ENCODE results near the gene LRRC56.

The LRRC56 gene

GRCh38 chr11:535519-536454 lies 1.5 kb upstream of the LRRC56 start, which contains the start of gene HRAS:
Gene HRAS (minus strand): TSS chr11:535576.
- Mint-ChIP-seq H3K27me3 (ENCODE audit: low read depth) (no peaks in the 10 kb centered on the region), H3K27ac (peak within 1 kb of the TSS; percentile 92), H3K4me1 (ENCODE audit: low read depth) (peaks cover 6% of the 10 kb centered on the region), H3K4me3 (peak within 1 kb of the TSS; percentile 87), H3K36me3 (ENCODE audit: low read depth) (peaks cover 7% of the 10 kb centered on the region), H3K9me3 (no peaks in the 10 kb centered on the region)
- DNase-seq (ENCODE audit: low spot score), result peak; percentile 97

GRCh38 chr11:537622-538430 lies 499 bp downstream of the LRRC56 start:
- Mint-ChIP-seq H3K36me3 (ENCODE audit: low read depth) (no peaks in the 10 kb centered on the region), H3K27ac (no peak overlapping the region), H3K9me3 (no peaks in the 10 kb centered on the region), H3K4me3 (peak overlapping the region; percentile 51), H3K4me1 (ENCODE audit: low read depth) (peaks cover 6% of the 10 kb centered on the region), H3K27me3 (ENCODE audit: low read depth) (no peaks in the 10 kb centered on the region)
- no peak for DNase-seq (ENCODE audit: low spot score)

GRCh38 chr11:538431-539051 lies 1.2 kb downstream of the LRRC56 start:
- H3K36me3 Mint-ChIP-seq (ENCODE audit: low read depth), result no peaks in the 10 kb centered on the region
- no peaks in the 10 kb centered on the region for H3K9me3 Mint-ChIP-seq
- peaks cover 6% of the 10 kb centered on the region for H3K4me1 Mint-ChIP-seq (ENCODE audit: low read depth)
- H3K27me3 Mint-ChIP-seq (ENCODE audit: low read depth), result no peaks in the 10 kb centered on the region
- DNase-seq (ENCODE audit: low spot score), result no peak
- no peak overlapping the region for H3K4me3 Mint-ChIP-seq
- no peak overlapping the region for H3K27ac Mint-ChIP-seq

- DNase-seq (ENCODE audit: low spot score), result no peak
- H3K36me3 Mint-ChIP-seq (ENCODE audit: low read depth), result no peaks in the 10 kb centered on the region
- H3K9me3 Mint-ChIP-seq, result no peaks in the 10 kb centered on the region
- no peaks in the 10 kb centered on the region for H3K27me3 Mint-ChIP-seq (ENCODE audit: low read depth)
- H3K4me1 Mint-ChIP-seq (ENCODE audit: low read depth), result peaks cover 6% of the 10 kb centered on the region
- H3K4me3 Mint-ChIP-seq, result no peak overlapping the region
- no peak overlapping the region for H3K27ac Mint-ChIP-seq
Measured at GRCh38 chr11:539971-540481, 2.7 kb downstream of the LRRC56 start.

GRCh38 chr11:540583-541432 lies 3.5 kb downstream of the LRRC56 start:
- no peak for DNase-seq (ENCODE audit: low spot score)
- Mint-ChIP-seq H3K4me3 (no peak overlapping the region), H3K9me3 (no peaks in the 10 kb centered on the region), H3K36me3 (ENCODE audit: low read depth) (no peaks in the 10 kb centered on the region), H3K27ac (no peak overlapping the region), H3K27me3 (ENCODE audit: low read depth) (no peaks in the 10 kb centered on the region), H3K4me1 (ENCODE audit: low read depth) (peaks cover 6% of the 10 kb centered on the region)

GRCh38 chr11:541433-541885 lies 4.1 kb downstream of the LRRC56 start:
- no peak for DNase-seq (ENCODE audit: low spot score)
- no peaks in the 10 kb centered on the region for H3K27me3 Mint-ChIP-seq (ENCODE audit: low read depth)
- no peak overlapping the region for H3K4me3 Mint-ChIP-seq
- no peaks in the 10 kb centered on the region for H3K36me3 Mint-ChIP-seq (ENCODE audit: low read depth)
- H3K9me3 Mint-ChIP-seq, result no peaks in the 10 kb centered on the region
- peaks cover 3% of the 10 kb centered on the region for H3K4me1 Mint-ChIP-seq (ENCODE audit: low read depth)
- H3K27ac Mint-ChIP-seq, result no peak overlapping the region

GRCh38 chr11:544817-545166 lies 7.5 kb downstream of the LRRC56 start:
- Mint-ChIP-seq H3K27ac (no peak overlapping the region), H3K36me3 (ENCODE audit: low read depth) (no peaks in the 10 kb centered on the region), H3K27me3 (ENCODE audit: low read depth) (no peaks in the 10 kb centered on the region), H3K4me1 (ENCODE audit: low read depth) (no peaks in the 10 kb centered on the region), H3K9me3 (no peaks in the 10 kb centered on the region), H3K4me3 (no peak overlapping the region)
- DNase-seq (ENCODE audit: low spot score), result no peak

- Mint-ChIP-seq H3K9me3 (no peaks in the 10 kb centered on the region), H3K27me3 (ENCODE audit: low read depth) (no peaks in the 10 kb centered on the region), H3K4me1 (ENCODE audit: low read depth) (no peaks in the 10 kb centered on the region)
Measured at GRCh38 chr11:545171-545570, 7.8 kb downstream of the LRRC56 start.

GRCh38 chr11:548700-549603 lies 11.6 kb downstream of the LRRC56 start:
- H3K4me3 Mint-ChIP-seq, result no peak overlapping the region
- no peaks in the 10 kb centered on the region for H3K36me3 Mint-ChIP-seq (ENCODE audit: low read depth)
- DNase-seq (ENCODE audit: low spot score), result no peak
- H3K27me3 Mint-ChIP-seq (ENCODE audit: low read depth), result no peaks in the 10 kb centered on the region
- no peak overlapping the region for H3K27ac Mint-ChIP-seq
- H3K9me3 Mint-ChIP-seq, result no peaks in the 10 kb centered on the region
- H3K4me1 Mint-ChIP-seq (ENCODE audit: low read depth), result no peaks in the 10 kb centered on the region

More at GRCh38 chr11:545171-545570, 7.8 kb downstream of the LRRC56 start:
- DNase-seq (ENCODE audit: low spot score), result no peak
- Mint-ChIP-seq H3K4me3 (no peak overlapping the region), H3K36me3 (ENCODE audit: low read depth) (no peaks in the 10 kb centered on the region), H3K27ac (no peak overlapping the region)

- no peak overlapping the region for H3K4me3 Mint-ChIP-seq
- DNase-seq (ENCODE audit: low spot score), result no peak
- no peaks in the 10 kb centered on the region for H3K4me1 Mint-ChIP-seq (ENCODE audit: low read depth)
- no peak overlapping the region for H3K27ac Mint-ChIP-seq
- H3K36me3 Mint-ChIP-seq (ENCODE audit: low read depth), result no peaks in the 10 kb centered on the region
- H3K27me3 Mint-ChIP-seq (ENCODE audit: low read depth), result no peaks in the 10 kb centered on the region
- H3K9me3 Mint-ChIP-seq, result no peaks in the 10 kb centered on the region
Measured at GRCh38 chr11:550021-550745, 12.9 kb downstream of the LRRC56 start.

GRCh38 chr11:550746-551085 lies 13.4 kb downstream of the LRRC56 start:
- H3K27ac Mint-ChIP-seq, result no peak overlapping the region
- no peaks in the 10 kb centered on the region for H3K9me3 Mint-ChIP-seq
- no peak overlapping the region for H3K4me3 Mint-ChIP-seq
- no peaks in the 10 kb centered on the region for H3K36me3 Mint-ChIP-seq (ENCODE audit: low read depth)
- DNase-seq (ENCODE audit: low spot score), result no peak
- H3K4me1 Mint-ChIP-seq (ENCODE audit: low read depth), result no peaks in the 10 kb centered on the region
- H3K27me3 Mint-ChIP-seq (ENCODE audit: low read depth), result no peaks in the 10 kb centered on the region

- Mint-ChIP-seq H3K27ac (no peak overlapping the region), H3K9me3 (no peaks in the 10 kb centered on the region), H3K36me3 (ENCODE audit: low read depth) (no peaks in the 10 kb centered on the region), H3K27me3 (ENCODE audit: low read depth) (no peaks in the 10 kb centered on the region), H3K4me1 (ENCODE audit: low read depth) (no peaks in the 10 kb centered on the region), H3K4me3 (no peak overlapping the region)
- no peak for DNase-seq (ENCODE audit: low spot score)
Measured at GRCh38 chr11:551131-551530, 13.8 kb downstream of the LRRC56 start.

Data from T-helper 2 cell treated with Interferon-gamma antibody and Interleukin-4, amounts not matched to agents 5 μg/mL and 100 μg/mL, for 36 hours (primary cell).